ENCODE results near the gene STYXL1.

The STYXL1 gene

DNA sequence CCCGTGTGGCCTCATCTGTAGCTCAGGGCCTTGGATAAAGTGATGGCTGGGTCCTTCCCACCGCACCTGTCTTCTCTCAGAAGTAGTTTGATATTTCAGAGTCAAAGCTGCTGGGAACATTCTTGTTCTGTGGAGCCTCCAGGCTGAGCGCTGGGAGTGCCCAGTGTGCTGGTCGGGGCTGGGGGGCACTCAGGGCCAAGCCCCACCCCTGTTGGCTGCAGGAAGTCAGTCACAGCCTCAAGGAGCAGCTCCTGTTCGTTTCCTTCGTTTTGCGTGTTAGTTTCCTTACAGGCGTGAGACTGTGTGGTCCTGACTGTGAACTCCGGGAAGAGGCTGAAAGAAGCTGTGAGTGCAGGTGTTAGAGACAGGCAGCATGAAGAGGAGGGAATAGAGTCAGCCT is 99.6 kb downstream of the STYXL1 start:
- Histone ChIP-seq H3K36me3 (ENCODE audit: low read depth) (no peaks in the 10 kb centered on the region), H3K4me1 (ENCODE audit: insufficient read depth, poor library complexity, severe bottlenecking) (peaks cover 25% of the 10 kb centered on the region), H3K9me3 (ENCODE audit: severe bottlenecking) (no peaks in the 10 kb centered on the region), H3K27ac (ENCODE audit: poor library complexity, severe bottlenecking) (no peak overlapping the region), H3K4me3 (ENCODE audit: severe bottlenecking) (no peak overlapping the region), H3K27me3 (ENCODE audit: insufficient read depth, poor library complexity, severe bottlenecking) (no peaks in the 10 kb centered on the region)
- DNase-seq (ENCODE audit: low spot score) (no peak), ATAC-seq (ENCODE audit: low read depth) (no peak)
- TF ChIP-seq CTCF (IDR thresholded peaks at IDR 0.05; ENCODE audit: poor library complexity, severe bottlenecking) = no peak
